SK-N-SH (cell line): ENCODE results near the gene FAM200C. TPM values are rescaled to one million over a fixed set of nuclear protein-coding genes. Genes with fewer than 3 reads are reported as not detected.

Experiments
- CTCF ChIA-PET: fragments of 300-600, 350-600 bp; formaldehyde crosslinking; extraction: SDS; loops from one replicate; lab custom pipeline; 2021; lab: Yijun Ruan, JAX
- POLR2A ChIA-PET: fragments of 350-600 bp; sonication (Branson Sonifier 250); formaldehyde crosslinking; extraction: SDS; loops from one replicate; lab custom pipeline; 2020; ENCODE audit warnings: antibody characterized with exemption, inconsistent platforms; lab: Yijun Ruan, JAX
- DNase-seq: peaks from one replicate; pipeline ENCODE4 v3.0.0; 2012
- H2AFZ ChIP-seq: fragments of 200-600 bp; sonication (generic); 2 replicates; pipeline ENCODE4 v1.8.1; 2016; ENCODE audit warnings: antibody characterized with exemption, mild to moderate bottlenecking, low read depth
- H3F3A ChIP-seq: fragments of 200-600 bp; sonication (generic); replicated peaks from 2 replicates; pipeline ENCODE3; 2016; ENCODE audit warnings: antibody characterized with exemption, mild to moderate bottlenecking; ENCODE audit not compliant: insufficient read depth
- H3K27ac ChIP-seq, 2 experiments: fragments of 200-500 bp in 1 of 2; fragments of 200-600 bp in 1 of 2; sonication (Bioruptor generic) in 1 of 2; sonication (generic), shearing (Covaris generic) in 1 of 2; 2 replicates each; pipeline versions ENCODE4 v1.5.1 to v1.6.1; 2014 to 2016; ENCODE audit warnings: low read depth in 2 of 2, inconsistent platforms in 1 of 2, low read length in 1 of 2, mild to moderate bottlenecking in 1 of 2, mixed read lengths in 1 of 2
- H3K27me3 ChIP-seq: fragments of 200-600 bp; sonication (generic), shearing (Covaris generic); 2 replicates; pipeline ENCODE4 v1.6.1; 2016; ENCODE audit warnings: mixed run types; ENCODE audit not compliant: insufficient read depth
- H3K36me3 ChIP-seq, 2 experiments: fragments of 200-500 bp in 1 of 2; fragments of 200-600 bp in 1 of 2; sonication (Bioruptor generic) in 1 of 2; sonication (generic) in 1 of 2; replicated peaks in 1 of 2; 2 replicates each; pipeline versions ENCODE3 to v1.5.1; 2014 to 2016; ENCODE audit warnings: low read length in 1 of 2, mild to moderate bottlenecking in 1 of 2; ENCODE audit not compliant: insufficient read depth in 2 of 2, control insufficient read depth in 1 of 2
- H3K4me1 ChIP-seq, 2 experiments: fragments of 200-500 bp in 1 of 2; fragments of 200-600 bp in 1 of 2; sonication (Bioruptor generic) in 1 of 2; sonication (generic), shearing (Covaris generic) in 1 of 2; 2 replicates each; pipeline versions ENCODE4 v1.5.1 to v1.6.1; 2014 to 2016; ENCODE audit warnings: low read depth in 1 of 2, low read length in 1 of 2, mixed run types in 1 of 2; ENCODE audit not compliant: insufficient read depth in 2 of 2, control insufficient read depth in 1 of 2
- H3K4me2 ChIP-seq: fragments of 200-600 bp; sonication (generic), shearing (Covaris generic); 2 replicates; pipeline ENCODE4 v1.6.1; 2017; ENCODE audit warnings: mixed run types
- H3K4me3 ChIP-seq, 2 experiments: fragments of 200-500 bp in 1 of 2; fragments of 200-600 bp in 1 of 2; sonication (Bioruptor generic) in 1 of 2; sonication (generic), shearing (Covaris generic) in 1 of 2; 2 replicates each; pipeline versions ENCODE4 v1.5.1 to v1.8.1; 2014 to 2016; ENCODE audit warnings: low read depth in 2 of 2, inconsistent platforms in 1 of 2, low read length in 1 of 2, mild to moderate bottlenecking in 1 of 2, mixed read lengths in 1 of 2, moderate library complexity in 1 of 2
- H3K79me2 ChIP-seq: fragments of 200-600 bp; sonication (generic); 2 replicates; pipeline ENCODE4 v1.8.1; 2017; ENCODE audit warnings: mild to moderate bottlenecking; ENCODE audit not compliant: insufficient read depth
- H3K9ac ChIP-seq: fragments of 200-600 bp; sonication (generic); 2 replicates; pipeline ENCODE4 v1.6.1; 2017; ENCODE audit warnings: mixed run types
- H3K9me2 ChIP-seq: fragments of 200-600 bp; sonication (generic); 2 replicates; pipeline ENCODE4 v1.6.1; 2017; ENCODE audit warnings: mixed run types
- H3K9me3 ChIP-seq: fragments of 200-600 bp; sonication (generic); 2 replicates; pipeline ENCODE4 v1.6.1; 2017; ENCODE audit warnings: mixed run types, mild to moderate bottlenecking, moderate library complexity
- H4K20me1 ChIP-seq: fragments of 200-600 bp; sonication (generic); 2 replicates; pipeline ENCODE4 v1.6.1; 2017; ENCODE audit warnings: mild to moderate bottlenecking, mixed run types; ENCODE audit not compliant: insufficient read depth
- ELF1 ChIP-seq: IDR thresholded peaks from 2 replicates; pipeline ENCODE4 v1.4.0; 2012
- EZH2phosphoT487 ChIP-seq: fragments of 200-600 bp; sonication (generic); IDR thresholded peaks from 2 replicates; pipeline ENCODE4 v1.6.1; 2017; ENCODE audit warnings: low read depth, mixed run types, mild to moderate bottlenecking, antibody characterized with exemption, moderate library complexity, borderline replicate concordance
- FOSL2 ChIP-seq: IDR thresholded peaks from 2 replicates; pipeline ENCODE4 v1.4.0; 2012; ENCODE audit warnings: low read depth, mild to moderate bottlenecking, moderate library complexity, borderline replicate concordance
- FOXM1 ChIP-seq: IDR thresholded peaks from 2 replicates; pipeline ENCODE4 v1.4.0; 2012; ENCODE audit warnings: low read depth, mild to moderate bottlenecking
- GABPA ChIP-seq: IDR thresholded peaks from 2 replicates; pipeline ENCODE4 v1.4.0; 2012; ENCODE audit warnings: low read depth, mild to moderate bottlenecking
- MXI1 ChIP-seq: IDR thresholded peaks from 2 replicates; pipeline ENCODE4 v1.6.1; 2012; ENCODE audit warnings: mild to moderate bottlenecking, low read depth, low read length, improper control_type of control experiment
- NFIC ChIP-seq: IDR thresholded peaks from 2 replicates; pipeline ENCODE4 v1.4.0; 2012; ENCODE audit warnings: borderline replicate concordance
- NRF1 ChIP-seq: IDR thresholded peaks from 2 replicates; pipeline ENCODE4 v1.6.1; 2012; ENCODE audit warnings: low read depth, mild to moderate bottlenecking, low read length
- POLR2AphosphoS5 ChIP-seq: IDR thresholded peaks from 2 replicates; pipeline ENCODE4 v1.6.1; 2012; ENCODE audit warnings: low read depth, low read length
- RCOR1 ChIP-seq: fragments of 150-350 bp; IDR thresholded peaks from 2 replicates; pipeline ENCODE4 v1.6.1; 2017; ENCODE audit warnings: antibody characterized with exemption, low read length
- TAF1 ChIP-seq: IDR thresholded peaks from 2 replicates; pipeline ENCODE4 v1.6.1; 2012; ENCODE audit warnings: low read depth, mild to moderate bottlenecking, low read length, moderate library complexity, borderline replicate concordance
- TCF12 ChIP-seq: IDR thresholded peaks from 2 replicates; pipeline ENCODE4 v1.4.0; 2012
- TEAD4 ChIP-seq: IDR thresholded peaks from 2 replicates; pipeline ENCODE4 v1.4.0; 2012; ENCODE audit warnings: mild to moderate bottlenecking, borderline replicate concordance; ENCODE audit not compliant: insufficient read depth
- YY1 ChIP-seq: IDR thresholded peaks from 2 replicates; pipeline ENCODE4 v1.4.0; 2012; ENCODE audit warnings: low read depth, mild to moderate bottlenecking
- WGBS: methylation state at CpG from one replicate; pipeline ENCODE4 v1.1.6; 2017; ENCODE audit warnings: low lambda C conversion rate; 5-methylcytosine and 5-hydroxymethylcytosine counted together
- polyA plus RNA-seq, 3 experiments: library from polyadenylated mRNA; depleted of rRNA; stranded (reverse); fragments of >200 nt; gene quantifications; 2 replicates each; pipeline ENCODE4 v1.2.3, GENCODE V29; 2012
- TF ChIP-seq, protein P1 (sequence below): IDR thresholded peaks from 2 replicates; pipeline ENCODE4 v1.4.0; 2012; ENCODE audit warnings: low read depth
- TF ChIP-seq, protein P2 (sequence below): IDR thresholded peaks from 2 replicates; pipeline ENCODE4 v1.6.1; 2012; ENCODE audit warnings: mild to moderate bottlenecking, low read depth, low read length, moderate library complexity
- TF ChIP-seq, protein P3 (sequence below): IDR thresholded peaks from 2 replicates; pipeline ENCODE4 v1.4.0; 2012; ENCODE audit warnings: low read depth, borderline replicate concordance

The FAM200C gene
- polyA plus RNA-seq, 1 of the 3 experiments (the other 2 are of a cell fraction): 1.5 TPM

DNA sequence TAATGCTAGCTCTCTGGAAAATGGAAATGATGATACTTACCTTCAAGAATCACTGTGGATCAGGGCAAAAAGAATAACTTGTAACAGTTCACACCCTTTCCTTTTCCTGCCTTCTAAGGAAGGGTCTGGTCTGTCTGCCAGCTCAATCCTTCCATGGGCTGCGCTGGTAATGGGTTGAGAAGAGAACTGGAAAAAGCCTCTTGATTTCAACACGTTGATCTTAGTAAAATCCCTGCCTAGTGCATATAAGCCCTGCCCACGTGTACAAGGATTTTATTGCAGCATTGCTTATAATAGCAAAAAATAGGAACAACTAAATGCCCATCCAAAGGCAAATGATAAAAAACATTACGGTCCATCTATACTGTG lies 49.9 kb downstream of the FAM200C start (continued):
- TF ChIP-seq, protein P1, sequence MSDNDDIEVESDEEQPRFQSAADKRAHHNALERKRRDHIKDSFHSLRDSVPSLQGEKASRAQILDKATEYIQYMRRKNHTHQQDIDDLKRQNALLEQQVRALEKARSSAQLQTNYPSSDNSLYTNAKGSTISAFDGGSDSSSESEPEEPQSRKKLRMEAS: no peak
- TF ChIP-seq, protein P2, sequence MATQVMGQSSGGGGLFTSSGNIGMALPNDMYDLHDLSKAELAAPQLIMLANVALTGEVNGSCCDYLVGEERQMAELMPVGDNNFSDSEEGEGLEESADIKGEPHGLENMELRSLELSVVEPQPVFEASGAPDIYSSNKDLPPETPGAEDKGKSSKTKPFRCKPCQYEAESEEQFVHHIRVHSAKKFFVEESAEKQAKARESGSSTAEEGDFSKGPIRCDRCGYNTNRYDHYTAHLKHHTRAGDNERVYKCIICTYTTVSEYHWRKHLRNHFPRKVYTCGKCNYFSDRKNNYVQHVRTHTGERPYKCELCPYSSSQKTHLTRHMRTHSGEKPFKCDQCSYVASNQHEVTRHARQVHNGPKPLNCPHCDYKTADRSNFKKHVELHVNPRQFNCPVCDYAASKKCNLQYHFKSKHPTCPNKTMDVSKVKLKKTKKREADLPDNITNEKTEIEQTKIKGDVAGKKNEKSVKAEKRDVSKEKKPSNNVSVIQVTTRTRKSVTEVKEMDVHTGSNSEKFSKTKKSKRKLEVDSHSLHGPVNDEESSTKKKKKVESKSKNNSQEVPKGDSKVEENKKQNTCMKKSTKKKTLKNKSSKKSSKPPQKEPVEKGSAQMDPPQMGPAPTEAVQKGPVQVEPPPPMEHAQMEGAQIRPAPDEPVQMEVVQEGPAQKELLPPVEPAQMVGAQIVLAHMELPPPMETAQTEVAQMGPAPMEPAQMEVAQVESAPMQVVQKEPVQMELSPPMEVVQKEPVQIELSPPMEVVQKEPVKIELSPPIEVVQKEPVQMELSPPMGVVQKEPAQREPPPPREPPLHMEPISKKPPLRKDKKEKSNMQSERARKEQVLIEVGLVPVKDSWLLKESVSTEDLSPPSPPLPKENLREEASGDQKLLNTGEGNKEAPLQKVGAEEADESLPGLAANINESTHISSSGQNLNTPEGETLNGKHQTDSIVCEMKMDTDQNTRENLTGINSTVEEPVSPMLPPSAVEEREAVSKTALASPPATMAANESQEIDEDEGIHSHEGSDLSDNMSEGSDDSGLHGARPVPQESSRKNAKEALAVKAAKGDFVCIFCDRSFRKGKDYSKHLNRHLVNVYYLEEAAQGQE: no peak

DNA sequence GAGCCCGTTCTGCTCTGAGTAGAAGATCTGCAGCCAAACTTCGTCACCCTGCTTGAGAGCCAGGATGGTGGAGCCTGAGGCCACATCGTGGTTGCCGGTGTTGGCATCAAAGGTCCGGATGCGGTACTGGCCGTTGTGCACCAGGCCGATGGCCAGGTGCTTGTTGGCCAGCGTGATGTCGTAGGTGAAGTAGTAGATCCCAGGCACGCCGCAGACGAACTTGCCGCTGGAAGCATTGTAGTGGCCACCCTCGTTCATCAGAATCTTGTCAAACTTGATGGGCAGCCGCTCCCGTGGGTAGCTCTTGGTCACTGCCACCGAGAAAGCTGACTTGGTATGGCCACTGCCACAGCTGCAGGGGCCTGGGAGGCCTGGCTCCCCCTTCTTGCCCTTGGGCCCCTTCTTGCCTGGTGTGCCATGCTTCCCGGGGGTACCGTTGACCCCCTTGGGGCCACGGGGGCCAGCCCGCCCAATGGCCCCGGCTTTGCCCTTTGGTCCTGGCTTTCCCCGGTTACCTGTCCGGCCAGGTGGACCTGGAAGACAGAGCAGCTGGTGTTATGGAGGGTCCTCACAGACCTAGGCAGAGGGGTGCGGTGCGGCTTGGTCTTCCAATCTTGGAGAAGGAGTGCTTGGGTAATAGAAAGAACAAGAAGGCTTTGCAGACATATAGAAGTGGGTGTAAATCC lies 50.5 kb downstream of the FAM200C start:
- Histone ChIP-seq H3K9ac (no peak overlapping the region), H3K79me2 (no peaks in the 10 kb centered on the region), H2AFZ (no peak overlapping the region), H3K27me3 (no peaks in the 10 kb centered on the region), H3K36me3 (no peaks in the 10 kb centered on the region), H3K4me1 (peaks cover 0 to 4% of the 10 kb centered on the region in 2 experiments; a peak in 1 of 4 replicates), H3K4me2 (no peak overlapping the region), H3F3A (no peaks in the 10 kb centered on the region), H3K27ac (no peak overlapping the region), H3K4me3 (no peak overlapping the region), H3K9me2 (no peaks in the 10 kb centered on the region), H3K9me3 (no peaks in the 10 kb centered on the region), H4K20me1 (no peaks in the 10 kb centered on the region)
- no peak for TF ChIP-seq POLR2AphosphoS5
- no peak for TF ChIP-seq EZH2phosphoT487
- ChIA-PET CTCF (interaction anchor here (0.8 to 1.9 kb wide), 5 partner anchors 14 to 152 kb away, joined by 3 to 8 read pairs (median 4); no protein-coding TSS in a partner anchor), POLR2A (no interaction called here)
- 76% methylated on average over 16 of the region's 27 CpGs for WGBS
- no peak for DNase-seq

DNA sequence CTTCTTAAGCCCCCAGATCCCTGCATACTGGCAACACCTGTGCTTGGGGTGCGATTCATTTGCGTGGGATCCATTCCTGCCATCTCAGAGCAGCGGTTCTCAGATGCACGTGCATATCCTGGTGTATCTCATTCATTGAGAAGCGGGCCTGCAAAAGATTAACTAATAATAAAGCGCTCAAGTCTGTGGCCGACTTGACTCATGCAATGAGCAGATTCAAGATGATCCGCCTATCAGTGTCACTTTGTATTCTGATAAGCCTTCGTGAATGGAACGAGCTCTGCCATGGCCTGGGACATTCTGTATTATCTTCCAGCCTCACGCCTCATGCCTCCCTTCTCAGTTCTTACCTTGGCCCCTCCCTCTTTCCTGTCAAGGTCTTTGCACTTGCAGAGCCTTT lies 51.8 kb downstream of the FAM200C start:
- H3K27ac ChIP-seq: no peak overlapping the region
- no peaks in the 10 kb centered on the region for H3K79me2 ChIP-seq
- WGBS: 92% methylated on average over 11 of the region's 11 CpGs
- ChIA-PET POLR2A (no interaction called here), CTCF (interaction anchor here (0.9 to 1.8 kb wide), 6 partner anchors 11 to 326 kb away, joined by 3 to 13 read pairs (median 4); partner anchors contain the start of gene C1QTNF2)
- H3K4me2 ChIP-seq: no peak overlapping the region
- TF ChIP-seq NRF1 (no peak), FOSL2 (no peak), TCF12 (no peak), GABPA (no peak), RCOR1 (no peak), TAF1 (no peak), FOXM1 (no peak), MXI1 (no peak), ELF1 (no peak), TEAD4 (no peak), YY1 (no peak), NFIC (no peak), POLR2AphosphoS5 (no peak)
- TF ChIP-seq, protein P1: no peak
- TF ChIP-seq, protein P3, sequence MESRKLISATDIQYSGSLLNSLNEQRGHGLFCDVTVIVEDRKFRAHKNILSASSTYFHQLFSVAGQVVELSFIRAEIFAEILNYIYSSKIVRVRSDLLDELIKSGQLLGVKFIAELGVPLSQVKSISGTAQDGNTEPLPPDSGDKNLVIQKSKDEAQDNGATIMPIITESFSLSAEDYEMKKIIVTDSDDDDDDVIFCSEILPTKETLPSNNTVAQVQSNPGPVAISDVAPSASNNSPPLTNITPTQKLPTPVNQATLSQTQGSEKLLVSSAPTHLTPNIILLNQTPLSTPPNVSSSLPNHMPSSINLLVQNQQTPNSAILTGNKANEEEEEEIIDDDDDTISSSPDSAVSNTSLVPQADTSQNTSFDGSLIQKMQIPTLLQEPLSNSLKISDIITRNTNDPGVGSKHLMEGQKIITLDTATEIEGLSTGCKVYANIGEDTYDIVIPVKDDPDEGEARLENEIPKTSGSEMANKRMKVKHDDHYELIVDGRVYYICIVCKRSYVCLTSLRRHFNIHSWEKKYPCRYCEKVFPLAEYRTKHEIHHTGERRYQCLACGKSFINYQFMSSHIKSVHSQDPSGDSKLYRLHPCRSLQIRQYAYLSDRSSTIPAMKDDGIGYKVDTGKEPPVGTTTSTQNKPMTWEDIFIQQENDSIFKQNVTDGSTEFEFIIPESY: no peak
- no peaks in the 10 kb centered on the region for H3K9me2 ChIP-seq
- no peak overlapping the region for H3K9ac ChIP-seq
- no peak overlapping the region for H2AFZ ChIP-seq
- no peak for DNase-seq
- no peaks in the 10 kb centered on the region for H3K27me3 ChIP-seq
- no peak overlapping the region for H3K4me3 ChIP-seq
- H4K20me1 ChIP-seq: no peaks in the 10 kb centered on the region
- no peaks in the 10 kb centered on the region for H3K36me3 ChIP-seq
- H3K9me3 ChIP-seq: no peaks in the 10 kb centered on the region
- H3K4me1 ChIP-seq: peaks cover 0 to 4% of the 10 kb centered on the region in 2 experiments; a peak in 1 of 4 replicates
- H3F3A ChIP-seq: no peaks in the 10 kb centered on the region
